PC-9 (cell line): ENCODE measurements around the gene MYO18B. TPM values are rescaled to one million over a fixed set of nuclear protein-coding genes. Genes with fewer than 3 reads are reported as not detected.
A peak's percentile ranks its signal among the peaks of the same experiment; 100 is the strongest.

Source experiments
- BruUV-seq: library from RNA; stranded (reverse); fragments of 400-500 nt; replicated peaks from 2 replicates; lab custom pipeline; 2021; lab: Mats Ljungman, UMichigan
- CTCF ChIA-PET: fragments of 300-600 bp; sonication (Branson Sonifier 250); formaldehyde crosslinking; loops from one replicate; lab custom pipeline; 2022; ENCODE audit warnings: antibody characterized with exemption; lab: Charles Lee
- POLR2A ChIA-PET: fragments of 300-600 bp; sonication (Branson Sonifier 250); formaldehyde crosslinking; loops from one replicate; lab custom pipeline; 2022; ENCODE audit warnings: antibody characterized with exemption; ENCODE audit not compliant: unreplicated experiment; lab: Charles Lee
- DNase-seq, 2 experiments: peaks; one replicate each; pipeline versions ENCODE4 v3.0.0 to v3.0.0-alpha.2; 2015 to 2022; ENCODE audit warnings: mixed read lengths in 1 of 2
- H2AFZ ChIP-seq: fragments of 200-600 bp; sonication (generic); 2 replicates; pipeline ENCODE4 v1.8.1; 2017; ENCODE audit warnings: antibody characterized with exemption
- H3F3A ChIP-seq: fragments of 200-600 bp; sonication (generic); 2 replicates; pipeline ENCODE4 v1.8.1; 2017; ENCODE audit warnings: antibody characterized with exemption, mild to moderate bottlenecking, low read depth; ENCODE audit not compliant: insufficient read depth
- H3K27ac ChIP-seq: fragments of 200-600 bp; sonication (generic); 2 replicates; pipeline ENCODE4 v1.6.1; 2016; ENCODE audit warnings: mixed run types
- H3K27me3 ChIP-seq: fragments of 200-600 bp; sonication (generic); 2 replicates; pipeline ENCODE4 v1.6.1; 2016; ENCODE audit warnings: low read depth, mixed run types; ENCODE audit not compliant: insufficient read depth
- H3K36me3 ChIP-seq: fragments of 200-600 bp; sonication (generic); 2 replicates; pipeline ENCODE4 v1.6.1; 2016; ENCODE audit warnings: low read depth, mixed run types
- H3K4me1 ChIP-seq: fragments of 200-600 bp; sonication (generic); replicated peaks from 2 replicates; pipeline ENCODE4 v1.6.1; 2016; ENCODE audit warnings: mixed run types; ENCODE audit not compliant: insufficient read depth
- H3K4me2 ChIP-seq: fragments of 200-600 bp; sonication (generic); 2 replicates; pipeline ENCODE4 v1.6.1; 2017; ENCODE audit warnings: mixed run types
- H3K4me3 ChIP-seq: fragments of 200-600 bp; sonication (generic); 2 replicates; pipeline ENCODE4 v1.6.1; 2016; ENCODE audit warnings: mixed run types
- H3K79me2 ChIP-seq: fragments of 200-600 bp; sonication (generic); 2 replicates; pipeline ENCODE4 v1.6.1; 2017; ENCODE audit warnings: low read depth, mixed run types
- H3K9me2 ChIP-seq: fragments of 200-600 bp; sonication (generic); 2 replicates; pipeline ENCODE4 v1.8.1; 2017; ENCODE audit warnings: mild to moderate bottlenecking; ENCODE audit not compliant: insufficient read depth
- H3K9me3 ChIP-seq: fragments of 200-600 bp; sonication (generic); 2 replicates; pipeline ENCODE4 v1.8.1; 2016; ENCODE audit warnings: low read depth; ENCODE audit not compliant: insufficient read depth
- H4K20me1 ChIP-seq: fragments of 200-600 bp; sonication (generic); 2 replicates; pipeline ENCODE4 v1.8.1; 2017; ENCODE audit not compliant: insufficient read depth
- EZH2 ChIP-seq: fragments of 200-600 bp; sonication (generic); IDR thresholded peaks from 2 replicates; pipeline ENCODE4 v1.8.0; 2017; ENCODE audit warnings: antibody characterized with exemption, low read depth
- intact Hi-C: fragments of 100-400 bp; cut with micrococcal nuclease; formaldehyde crosslinking; loops from one replicate; pipeline ENCODE4 v1.10.0; 2022; ENCODE audit not compliant: unreplicated experiment
- total RNA-seq: library from RNA; stranded (reverse); gene quantifications from 2 replicates; pipeline ENCODE4 v1.2.3, GENCODE V29; 2021
- TF ChIP-seq, protein P1 (sequence below): fragments of 200-600 bp; sonication (generic); conservative IDR thresholded peaks from 2 replicates; pipeline ENCODE4 v1.6.1; 2017; ENCODE audit warnings: mixed run types, antibody characterized with exemption, mild to moderate bottlenecking, moderate library complexity

Gene MYO18B
- total RNA-seq, 1 experiment from 2014 or later = not detected

DNA sequence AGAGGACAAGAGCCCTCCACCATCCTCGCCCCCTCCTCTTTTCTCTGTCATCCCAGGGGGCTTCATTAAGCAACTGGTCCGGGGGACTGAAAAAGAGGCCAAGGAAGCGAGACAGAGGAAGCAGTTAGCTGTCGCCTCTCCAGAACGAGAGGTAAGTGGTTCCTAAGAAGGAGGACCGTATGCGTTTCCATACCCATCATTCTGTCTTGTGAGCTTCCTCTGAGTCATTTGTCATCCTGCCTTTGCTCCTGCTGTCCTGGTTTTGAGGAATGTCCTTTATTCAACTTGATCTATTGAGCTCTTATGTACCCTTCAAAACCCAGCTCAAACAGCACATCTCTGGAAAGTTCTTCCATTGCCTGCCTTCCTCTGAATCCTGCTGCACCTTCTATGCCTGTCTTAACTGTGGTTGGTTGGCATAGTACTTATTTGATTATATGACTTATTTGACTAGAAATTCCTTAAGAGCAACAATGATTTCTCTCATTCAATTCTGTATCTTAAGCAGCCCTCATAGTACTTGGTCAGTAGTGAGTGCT lies 21.3 kb downstream of the MYO18B start:
- ChIA-PET POLR2A (no interaction called here), CTCF (no interaction called here)
- H3K4me1 ChIP-seq = peaks cover 10% of the 10 kb centered on the region
- intact Hi-C loops = no loop called here
- H3K4me3 ChIP-seq = no peak overlapping the region
- no peak for DNase-seq
- H4K20me1 ChIP-seq = no peaks in the 10 kb centered on the region
- no peak overlapping the region for H3K27ac ChIP-seq
- H3K79me2 ChIP-seq = no peaks in the 10 kb centered on the region
- TF ChIP-seq, protein P1, sequence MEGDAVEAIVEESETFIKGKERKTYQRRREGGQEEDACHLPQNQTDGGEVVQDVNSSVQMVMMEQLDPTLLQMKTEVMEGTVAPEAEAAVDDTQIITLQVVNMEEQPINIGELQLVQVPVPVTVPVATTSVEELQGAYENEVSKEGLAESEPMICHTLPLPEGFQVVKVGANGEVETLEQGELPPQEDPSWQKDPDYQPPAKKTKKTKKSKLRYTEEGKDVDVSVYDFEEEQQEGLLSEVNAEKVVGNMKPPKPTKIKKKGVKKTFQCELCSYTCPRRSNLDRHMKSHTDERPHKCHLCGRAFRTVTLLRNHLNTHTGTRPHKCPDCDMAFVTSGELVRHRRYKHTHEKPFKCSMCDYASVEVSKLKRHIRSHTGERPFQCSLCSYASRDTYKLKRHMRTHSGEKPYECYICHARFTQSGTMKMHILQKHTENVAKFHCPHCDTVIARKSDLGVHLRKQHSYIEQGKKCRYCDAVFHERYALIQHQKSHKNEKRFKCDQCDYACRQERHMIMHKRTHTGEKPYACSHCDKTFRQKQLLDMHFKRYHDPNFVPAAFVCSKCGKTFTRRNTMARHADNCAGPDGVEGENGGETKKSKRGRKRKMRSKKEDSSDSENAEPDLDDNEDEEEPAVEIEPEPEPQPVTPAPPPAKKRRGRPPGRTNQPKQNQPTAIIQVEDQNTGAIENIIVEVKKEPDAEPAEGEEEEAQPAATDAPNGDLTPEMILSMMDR = no peak
- no peak for TF ChIP-seq EZH2
- H2AFZ ChIP-seq = no peak overlapping the region
- H3K27me3 ChIP-seq = peaks cover 6% of the 10 kb centered on the region
- BruUV-seq = no TSS peak
- peaks cover 3% of the 10 kb centered on the region; the same call in 1 of the 2 replicates for H3F3A ChIP-seq
- H3K36me3 ChIP-seq = no peaks in the 10 kb centered on the region
- H3K9me2 ChIP-seq = no peaks in the 10 kb centered on the region
- no peak overlapping the region for H3K4me2 ChIP-seq
- no peaks in the 10 kb centered on the region; the same call in 1 of the 2 replicates for H3K9me3 ChIP-seq

DNA sequence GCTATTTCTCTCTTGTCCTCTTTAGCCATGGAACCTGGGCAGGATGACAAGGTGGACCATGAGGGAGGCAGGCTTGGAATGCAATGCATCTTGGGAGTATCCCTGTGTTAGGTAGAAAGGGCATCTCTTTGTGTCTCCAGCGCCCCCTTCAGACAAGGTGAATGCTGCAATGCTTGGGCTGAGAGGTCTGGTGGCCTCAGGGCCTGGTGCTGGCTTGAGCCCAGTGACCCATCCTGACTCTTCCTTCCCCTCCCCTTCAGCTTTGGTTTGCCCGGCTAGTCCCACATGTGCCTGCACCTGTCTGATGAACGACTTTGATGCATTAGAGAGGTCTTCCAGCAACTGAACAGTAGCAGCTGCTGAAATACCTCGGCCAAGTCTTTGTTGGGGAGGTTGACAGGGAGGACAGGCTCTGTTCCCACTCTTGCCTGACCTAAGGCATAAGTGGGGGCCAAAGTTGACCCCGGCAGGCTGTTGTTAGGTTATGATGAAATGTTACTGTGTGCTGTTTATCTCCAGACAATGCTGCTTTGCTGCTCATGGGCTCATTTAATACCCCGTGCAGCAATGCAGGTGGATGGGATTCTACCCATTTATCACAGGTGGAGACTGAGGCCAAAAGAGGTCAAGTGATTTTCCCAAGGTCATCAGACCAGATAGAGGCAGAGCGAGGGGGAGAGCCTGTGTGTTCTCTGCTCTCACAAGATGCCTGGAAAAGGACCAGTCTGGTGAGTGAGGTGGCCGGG lies 22.5 kb downstream of the MYO18B start:
- CTCF ChIA-PET = no interaction called here
- Histone ChIP-seq H3F3A (peaks cover 3% of the 10 kb centered on the region; the same call in 1 of the 2 replicates), H3K79me2 (no peaks in the 10 kb centered on the region), H3K4me1 (peaks cover 2% of the 10 kb centered on the region), H3K27me3 (peaks cover 17% of the 10 kb centered on the region), H3K36me3 (no peaks in the 10 kb centered on the region), H3K27ac (no peak overlapping the region), H3K9me2 (no peaks in the 10 kb centered on the region), H3K9me3 (no peaks in the 10 kb centered on the region; the same call in 1 of the 2 replicates), H4K20me1 (no peaks in the 10 kb centered on the region), H3K4me3 (no peak overlapping the region), H3K4me2 (no peak overlapping the region), H2AFZ (no peak overlapping the region)
- no peak for TF ChIP-seq EZH2
- TF ChIP-seq, protein P1 = 0 out of 2 replicates have a peak, but pooled peaks have one; percentile 16
- POLR2A ChIA-PET = no interaction called here
- DNase-seq = no peak
- no TSS peak for BruUV-seq
- intact Hi-C loops = no loop called here

DNA sequence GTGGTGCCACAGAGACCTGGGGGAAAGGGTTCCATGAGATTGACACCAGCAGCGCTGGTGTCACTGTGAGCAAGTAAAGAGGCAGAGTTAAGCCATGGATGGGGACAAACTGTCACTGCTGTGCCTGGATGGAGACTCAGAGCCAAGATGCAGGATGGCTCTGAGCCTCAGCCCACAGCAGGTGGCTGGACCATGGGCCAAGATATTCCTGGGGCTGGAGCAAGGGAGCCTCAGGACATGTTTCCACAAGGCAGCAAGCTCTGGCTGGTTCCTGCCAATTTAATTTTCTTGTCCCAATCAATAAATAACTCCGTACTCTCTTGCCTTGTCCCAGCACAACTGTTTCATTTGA lies 23.0 kb downstream of the MYO18B start:
- Histone ChIP-seq H3K4me2 (no peak overlapping the region), H2AFZ (no peak overlapping the region), H3K4me1 (no peaks in the 10 kb centered on the region), H3F3A (peaks cover 3% of the 10 kb centered on the region; the same call in 1 of the 2 replicates), H3K36me3 (no peaks in the 10 kb centered on the region), H3K9me2 (no peaks in the 10 kb centered on the region), H3K79me2 (no peaks in the 10 kb centered on the region), H3K4me3 (no peak overlapping the region), H4K20me1 (no peaks in the 10 kb centered on the region), H3K9me3 (no peaks in the 10 kb centered on the region; the same call in 1 of the 2 replicates), H3K27me3 (peaks cover 17% of the 10 kb centered on the region), H3K27ac (no peak overlapping the region)
- CTCF ChIA-PET = no interaction called here
- no peak for DNase-seq
- POLR2A ChIA-PET = no interaction called here
- intact Hi-C loops = no loop called here
- no peak for TF ChIP-seq EZH2
- TF ChIP-seq, protein P1 = no peak
- BruUV-seq = no TSS peak
